A549 treated with GW870086 at 1 μM for 4 hours (cell line): ENCODE results near the gene SNX30. TPM values are rescaled to one million over a fixed set of nuclear protein-coding genes. Genes with fewer than 3 reads are reported as not detected.

Source experiments
- total RNA-seq: library from RNA; stranded (reverse); fragments of 200-300 nt; extraction: Qiagen RNA extraction; gene quantifications from 5 replicates; pipeline ENCODE4 v1.2.3, GENCODE V29; 2022; ENCODE audit warnings: low read depth

The SNX30 gene
- 3.5 to 5.5 TPM (median 4.9 TPM) in 5 replicates for total RNA-seq

GRCh38 chr9:112750016-112750763 is at the start of gene SNX30:
Gene SNX30 (plus strand): TSS chr9:112750760. CDS start chr9:112751002, 242 bp downstream.

GRCh38 chr9:112717661-112718331 is 32.8 kb upstream of the SNX30 start, which contains the start of gene INIP:
Gene INIP (minus strand): TSS chr9:112718117. CDS start chr9:112716485, 1,632 bp downstream.

GRCh38 chr9:112890106-112891081 is 139.8 kb downstream of the SNX30 start, which contains the start of gene SLC46A2:
Gene SLC46A2 (minus strand): TSS chr9:112890876. CDS start chr9:112890681, 195 bp downstream.

Other genes with a start within 250 kb of the SNX30 start
- 13.8 to 21.0 TPM (median 15.9 TPM) in 5 replicates for gene INIP, start 32.6 kb upstream of the SNX30 start, total RNA-seq
- not detected in 5 replicates for gene SLC46A2, start 140.1 kb downstream of the SNX30 start, total RNA-seq